Trophoblast cell (in vitro differentiated cells and primary cell): ENCODE measurements around the gene IST1.

Source experiments
- DNase-seq, 2 donors: peaks; one replicate each; pipeline ENCODE4 v3.0.0-alpha.2; 2016
- H2AFZ ChIP-seq: 2 replicates; pipeline ENCODE4 v1.6.1; 2013; ENCODE audit warnings: low read length, moderate library complexity, mild to moderate bottlenecking; ENCODE audit not compliant: insufficient read depth, poor library complexity
- H2AK5ac ChIP-seq: 2 replicates; pipeline ENCODE4 v1.6.1; 2013; ENCODE audit warnings: mild to moderate bottlenecking, low read length
- H2BK120ac ChIP-seq: 2 replicates; pipeline ENCODE4 v1.6.1; 2013; ENCODE audit warnings: low read length, mild to moderate bottlenecking, moderate library complexity; ENCODE audit not compliant: insufficient read depth, poor library complexity
- H2BK12ac ChIP-seq: 2 replicates; pipeline ENCODE4 v1.6.1; 2013; ENCODE audit warnings: mild to moderate bottlenecking, low read length, moderate library complexity
- H2BK5ac ChIP-seq: 2 replicates; pipeline ENCODE4 v1.6.1; 2013; ENCODE audit warnings: low read length, low read depth, moderate library complexity, mild to moderate bottlenecking; ENCODE audit not compliant: poor library complexity
- H3K14ac ChIP-seq: 2 replicates; pipeline ENCODE4 v1.6.1; 2013; ENCODE audit warnings: mild to moderate bottlenecking, low read length
- H3K18ac ChIP-seq: 2 replicates; pipeline ENCODE4 v1.6.1; 2013; ENCODE audit warnings: mild to moderate bottlenecking, low read length
- H3K23ac ChIP-seq: 2 replicates; pipeline ENCODE4 v1.6.1; 2013; ENCODE audit warnings: low read length
- H3K27ac ChIP-seq: 2 replicates; pipeline ENCODE4 v1.5.1; 2013; ENCODE audit warnings: low read depth, mild to moderate bottlenecking, inconsistent platforms, low read length, moderate library complexity
- H3K27me3 ChIP-seq: 2 replicates; pipeline ENCODE4 v1.6.1; 2013; ENCODE audit warnings: inconsistent platforms, mild to moderate bottlenecking, low read length, moderate library complexity; ENCODE audit not compliant: insufficient read depth
- H3K36me3 ChIP-seq, 2 experiments: 1 replicate in 1 of 2; 2 replicates in 1 of 2; pipeline ENCODE4 v1.6.1; 2013; ENCODE audit warnings: low read length in 2 of 2, mild to moderate bottlenecking in 2 of 2, moderate library complexity in 1 of 2; ENCODE audit not compliant: insufficient read depth in 2 of 2, control insufficient read depth in 1 of 2
- H3K4ac ChIP-seq: 2 replicates; pipeline ENCODE4 v1.6.1; 2013; ENCODE audit warnings: low read depth, mild to moderate bottlenecking, low read length, moderate library complexity
- H3K4me1 ChIP-seq, 2 experiments: 1 replicate in 1 of 2; 2 replicates in 1 of 2; pipeline ENCODE4 v1.6.1; 2013; ENCODE audit warnings: low read length in 2 of 2, mild to moderate bottlenecking in 2 of 2, moderate library complexity in 1 of 2; ENCODE audit not compliant: insufficient read depth in 2 of 2, control insufficient read depth in 1 of 2
- H3K4me2 ChIP-seq: 2 replicates; pipeline ENCODE4 v1.6.1; 2013; ENCODE audit warnings: inconsistent platforms, mild to moderate bottlenecking, low read length, moderate library complexity
- H3K4me3 ChIP-seq: 2 replicates; pipeline ENCODE4 v1.5.1; 2013; ENCODE audit warnings: mild to moderate bottlenecking, low read depth, low read length, inconsistent platforms
- H3K79me1 ChIP-seq: one replicate; pipeline ENCODE4 v1.6.1; 2013; ENCODE audit warnings: low read length
- H3K79me2 ChIP-seq: 2 replicates; pipeline ENCODE4 v1.6.1; 2013; ENCODE audit warnings: low read length, mild to moderate bottlenecking; ENCODE audit not compliant: control insufficient read depth, insufficient read depth, poor library complexity
- H3K9ac ChIP-seq: 2 replicates; pipeline ENCODE4 v1.6.1; 2013; ENCODE audit warnings: mild to moderate bottlenecking, low read length
- H3K9me3 ChIP-seq: 2 replicates; pipeline ENCODE4 v1.6.1; 2013; ENCODE audit warnings: low read depth, mild to moderate bottlenecking, control low read depth, inconsistent platforms, low read length; ENCODE audit not compliant: insufficient read depth
- H4K12ac ChIP-seq: 2 replicates; pipeline ENCODE4 v1.6.1; 2013; ENCODE audit warnings: low read depth, mild to moderate bottlenecking, low read length, moderate library complexity
- H4K8ac ChIP-seq: 2 replicates; pipeline ENCODE4 v1.6.1; 2013; ENCODE audit warnings: low read depth, mild to moderate bottlenecking, low read length, moderate library complexity
- H4K91ac ChIP-seq: one replicate; pipeline ENCODE4 v1.6.1; 2013; ENCODE audit warnings: low read depth, mild to moderate bottlenecking, low read length, moderate library complexity
- WGBS: extraction: QIAGEN DNeasy Blood & Tissue Kit; methylation state at CpG from one replicate; pipeline ENCODE4 v1.1.7; 2013; ENCODE audit warnings: missing lambda C conversion rate; ENCODE audit not compliant: insufficient read length, insufficient coverage; ENCODE audit errors: extremely low coverage; 5-methylcytosine and 5-hydroxymethylcytosine counted together

IST1 gene

GRCh38 chr16:71961066-71962039, 66.0 kb downstream of the IST1 start:
- no peak overlapping the region for H3K4me2 ChIP-seq
- H3K14ac ChIP-seq: no peak overlapping the region
- H2AK5ac ChIP-seq: no peak overlapping the region
- H3K9ac ChIP-seq: no peak overlapping the region
- H3K36me3 ChIP-seq: no peaks in the 10 kb centered on the region
- peak; percentile 89 to 95 for DNase-seq
- H3K4me1 ChIP-seq: no peaks in the 10 kb centered on the region
- no peak overlapping the region for H3K18ac ChIP-seq
- H2BK120ac ChIP-seq: no peak overlapping the region
- no peak overlapping the region for H3K23ac ChIP-seq
- H3K9me3 ChIP-seq: no peaks in the 10 kb centered on the region
- no peak overlapping the region for H4K8ac ChIP-seq
- H3K79me2 ChIP-seq: no peaks in the 10 kb centered on the region
- WGBS: no CpG with 5 or more reads among the region's 14 CpGs
- no peaks in the 10 kb centered on the region for H3K27me3 ChIP-seq
- no peak overlapping the region for H2BK5ac ChIP-seq
- H4K12ac ChIP-seq: no peak overlapping the region
- H2BK12ac ChIP-seq: no peak overlapping the region
- H3K79me1 ChIP-seq: no peaks in the 10 kb centered on the region
- no peak overlapping the region for H3K4me3 ChIP-seq
- H4K91ac ChIP-seq: no peak overlapping the region
- H3K4ac ChIP-seq: no peak overlapping the region
- no peak overlapping the region for H2AFZ ChIP-seq
- no peak overlapping the region for H3K27ac ChIP-seq

- H3K27me3 ChIP-seq: no peaks in the 10 kb centered on the region
- no peak for DNase-seq
- H4K91ac ChIP-seq: no peak overlapping the region
- no peak overlapping the region for H2BK120ac ChIP-seq
- H2AK5ac ChIP-seq: no peak overlapping the region
- no peaks in the 10 kb centered on the region for H3K9me3 ChIP-seq
- H4K8ac ChIP-seq: no peak overlapping the region
- H3K79me1 ChIP-seq: no peaks in the 10 kb centered on the region
- no peak overlapping the region for H2BK12ac ChIP-seq
- no peak overlapping the region for H3K27ac ChIP-seq
- H3K23ac ChIP-seq: no peak overlapping the region
- H3K79me2 ChIP-seq: no peaks in the 10 kb centered on the region
- no peak overlapping the region for H3K9ac ChIP-seq
- no peak overlapping the region for H3K4me3 ChIP-seq
- no peak overlapping the region for H3K4ac ChIP-seq
- H3K4me2 ChIP-seq: no peak overlapping the region
- no CpG with 5 or more reads among the region's 9 CpGs for WGBS
- no peaks in the 10 kb centered on the region for H3K4me1 ChIP-seq
- no peak overlapping the region for H3K14ac ChIP-seq
- H2AFZ ChIP-seq: no peak overlapping the region
- H2BK5ac ChIP-seq: no peak overlapping the region
- H3K18ac ChIP-seq: no peak overlapping the region
- no peak overlapping the region for H4K12ac ChIP-seq
- no peaks in the 10 kb centered on the region for H3K36me3 ChIP-seq
Measured at GRCh38 chr16:71963125-71963875, 68.0 kb downstream of the IST1 start.

- Histone ChIP-seq H3K27me3 (no peaks in the 10 kb centered on the region), H3K36me3 (no peaks in the 10 kb centered on the region), H3K9me3 (no peaks in the 10 kb centered on the region), H3K18ac (no peak overlapping the region), H2AFZ (no peak overlapping the region), H3K4me3 (no peak overlapping the region), H2AK5ac (no peak overlapping the region), H3K79me1 (no peaks in the 10 kb centered on the region), H2BK120ac (no peak overlapping the region), H2BK5ac (no peak overlapping the region), H2BK12ac (no peak overlapping the region), H3K4me2 (no peak overlapping the region), H3K23ac (no peak overlapping the region), H4K8ac (no peak overlapping the region), H3K4me1 (no peaks in the 10 kb centered on the region), H4K12ac (no peak overlapping the region), H3K79me2 (no peaks in the 10 kb centered on the region), H3K27ac (no peak overlapping the region), H3K14ac (no peak overlapping the region), H3K9ac (no peak overlapping the region), H4K91ac (no peak overlapping the region), H3K4ac (no peak overlapping the region)
- no CpG with 5 or more reads among the region's 4 CpGs for WGBS
- no peak for DNase-seq
Measured at GRCh38 chr16:71965223-71965622, 69.9 kb downstream of the IST1 start.

- Histone ChIP-seq H2AFZ (no peak overlapping the region), H3K4me3 (no peak overlapping the region), H2BK12ac (no peak overlapping the region), H4K8ac (no peak overlapping the region), H4K12ac (no peak overlapping the region), H3K79me1 (no peaks in the 10 kb centered on the region), H3K18ac (no peak overlapping the region), H2BK5ac (no peak overlapping the region), H3K23ac (no peak overlapping the region), H3K27me3 (no peaks in the 10 kb centered on the region), H3K36me3 (no peaks in the 10 kb centered on the region), H3K14ac (no peak overlapping the region), H3K4me2 (no peak overlapping the region), H3K27ac (no peak overlapping the region), H3K9me3 (no peaks in the 10 kb centered on the region), H3K4me1 (peaks cover 0 to 2% of the 10 kb centered on the region in 2 experiments), H2BK120ac (no peak overlapping the region), H3K4ac (no peak overlapping the region), H2AK5ac (no peak overlapping the region), H4K91ac (no peak overlapping the region), H3K9ac (no peak overlapping the region), H3K79me2 (no peaks in the 10 kb centered on the region)
- no CpG with 5 or more reads among the region's 4 CpGs for WGBS
- no peak for DNase-seq
Measured at GRCh38 chr16:71966932-71967331, 71.6 kb downstream of the IST1 start.
